NCI-H128 (cell line): Measurements from ENCODE around the gene SPATA3.
"Not testable (repeated sequence)": the region's sequence is repeated elsewhere in the genome, so short reads cannot be mapped to it uniquely, and the experiment has no call there.

Experiments used
- DNase-seq: peaks from one replicate; lab custom pipeline; 2025; ENCODE audit not compliant: unreplicated experiment; lab: John Stamatoyannopoulos, UW

SPATA3 gene

GRCh38 chr2:230968314-230968713 is 27.6 kb upstream of the SPATA3 start:
- DNase-seq: not testable (repeated sequence)

DNA sequence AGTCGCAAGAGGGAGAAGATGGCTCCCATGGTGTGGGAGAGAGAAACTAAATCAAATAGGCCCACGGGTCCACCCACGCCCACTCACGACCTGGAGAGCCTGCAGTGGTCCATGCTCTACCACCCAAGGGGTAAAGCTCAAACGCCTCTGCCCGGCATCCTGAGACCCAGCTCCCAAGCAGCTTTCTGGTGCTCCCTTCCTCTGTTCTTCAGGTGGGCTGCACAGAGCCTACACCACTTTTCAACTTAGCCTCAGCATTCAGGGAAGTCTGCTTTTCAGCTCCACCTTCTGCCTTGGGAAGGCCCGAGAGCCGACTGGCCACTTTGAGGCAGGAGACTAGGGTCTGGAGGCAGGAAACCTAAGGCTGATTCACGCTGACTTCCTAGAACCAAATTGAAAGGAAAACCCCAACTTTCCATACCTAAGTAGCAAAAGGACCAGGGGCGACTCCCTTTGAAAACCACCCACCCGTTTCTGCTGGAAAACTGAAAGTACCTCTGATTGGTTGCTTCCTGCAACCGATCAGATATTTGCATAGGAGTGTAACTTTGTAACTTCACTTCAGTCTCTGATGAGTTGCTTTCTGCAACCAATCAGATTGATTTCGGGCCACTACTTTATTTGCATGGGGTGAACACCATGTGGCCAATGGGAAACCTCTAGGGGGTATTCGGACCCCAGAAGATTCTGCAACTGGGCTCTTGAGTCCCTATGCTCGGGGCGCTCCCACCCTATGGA is 26.8 kb upstream of the SPATA3 start:
- no peak for DNase-seq

DNA sequence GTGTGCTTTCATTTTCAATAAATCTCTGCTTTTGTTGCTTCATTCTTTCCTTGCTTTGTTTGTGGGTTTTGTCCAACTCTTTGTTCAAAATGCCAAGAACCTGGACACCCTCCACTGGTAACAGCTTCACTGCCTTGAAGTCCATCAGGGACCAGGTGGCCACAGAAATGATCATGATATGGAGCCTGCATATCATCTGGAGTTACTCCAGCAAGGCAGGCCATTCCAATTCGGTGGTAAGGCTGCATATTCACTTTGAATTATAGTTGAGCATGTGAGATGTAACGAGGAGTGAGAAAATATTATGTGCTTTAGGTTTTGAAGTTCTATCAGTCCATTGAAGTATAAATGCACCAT is 26.3 kb upstream of the SPATA3 start:
- DNase-seq: no peak

DNA sequence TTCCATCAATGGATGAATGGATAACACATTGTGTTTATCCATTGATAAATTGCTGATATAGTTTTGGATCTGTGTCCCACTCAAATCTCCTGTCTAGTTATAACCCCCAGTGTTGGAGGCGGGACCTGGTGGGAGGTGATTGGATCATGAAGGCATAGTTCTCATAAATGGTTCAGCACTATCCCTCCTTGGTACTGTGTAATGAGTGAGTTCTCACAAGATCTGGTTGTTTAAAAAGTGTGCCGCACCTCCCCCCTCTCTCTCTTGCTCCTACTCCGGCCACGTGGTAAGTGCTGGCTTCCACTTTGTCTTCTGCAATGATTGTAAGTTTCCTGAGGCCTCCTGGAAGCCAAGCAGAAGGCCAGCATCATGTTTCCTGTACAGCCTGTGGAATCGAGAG is 23.9 kb upstream of the SPATA3 start:
- DNase-seq: no peak

DNA sequence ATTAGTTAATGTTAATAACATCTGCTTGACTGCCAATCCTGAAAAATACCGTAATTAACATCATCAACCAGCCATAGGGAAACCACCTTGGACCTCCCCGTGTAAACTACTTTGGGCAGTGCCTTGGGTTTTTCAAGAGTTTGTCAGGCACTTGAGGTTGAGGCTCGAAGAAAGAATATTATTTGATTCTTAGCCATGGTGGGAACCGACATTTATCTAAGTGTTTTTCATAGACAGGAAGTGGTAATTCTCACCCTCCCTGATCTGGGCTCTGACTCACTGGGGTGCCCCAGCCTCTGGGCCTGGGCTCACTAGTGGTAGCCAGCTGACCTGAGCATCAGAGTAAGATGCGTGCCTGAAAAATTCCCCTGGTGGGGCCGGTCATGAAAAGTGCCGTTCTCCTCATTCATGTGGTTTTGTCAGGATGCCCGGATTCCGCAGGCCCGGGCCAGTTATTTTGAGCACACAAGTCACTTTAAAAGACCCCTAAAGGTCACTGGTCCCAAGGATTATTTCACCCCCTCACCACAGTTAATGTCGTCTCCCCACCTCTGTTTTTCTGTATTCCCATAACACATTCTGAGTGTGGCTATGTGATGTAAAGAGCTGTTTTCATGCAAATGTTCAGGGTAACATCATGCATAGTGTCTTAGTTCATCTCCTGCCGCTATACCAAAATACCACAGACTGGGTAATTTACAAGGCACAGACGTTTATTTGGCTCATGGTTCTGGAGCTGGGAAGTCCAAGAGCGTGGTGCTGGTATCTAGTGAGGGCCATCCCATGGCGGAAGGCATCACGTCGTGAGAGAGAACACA is 21.6 kb upstream of the SPATA3 start:
- no peak for DNase-seq

- DNase-seq: no peak
These were observed 20.0 kb upstream of the SPATA3 start for GRCh38 chr2:230975927-230976326.

DNA sequence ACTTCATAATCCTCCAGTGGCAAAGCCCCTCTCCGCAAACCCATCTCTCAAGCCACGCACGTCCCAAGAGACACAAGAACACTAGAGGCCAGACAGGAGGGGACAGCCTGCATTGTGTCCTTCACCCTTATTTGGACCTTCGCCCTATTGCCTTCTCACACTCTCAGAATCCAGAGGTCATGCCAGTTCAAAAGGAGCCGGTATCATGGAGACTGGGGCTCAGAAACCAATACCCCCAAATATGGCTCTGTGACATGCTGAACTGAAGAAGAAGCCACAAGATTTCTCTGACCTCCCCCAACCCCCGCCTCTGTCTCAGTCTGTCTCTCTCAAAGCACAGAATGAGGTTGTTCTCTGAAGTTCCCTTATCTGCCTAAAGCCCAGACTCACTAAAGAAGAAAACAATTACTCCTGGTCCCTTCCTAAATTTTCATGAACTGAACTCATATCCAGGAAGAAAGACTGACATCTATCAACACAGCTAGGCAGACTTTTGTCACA is 19.2 kb upstream of the SPATA3 start:
- no peak for DNase-seq

- no peak for DNase-seq
These were observed 15.5 kb upstream of the SPATA3 start for GRCh38 chr2:230980468-230980867.

GRCh38 chr2:230981704-230982103 is 14.2 kb upstream of the SPATA3 start:
- no peak for DNase-seq

GRCh38 chr2:230982126-230982525 is 13.8 kb upstream of the SPATA3 start:
- no peak for DNase-seq

DNA sequence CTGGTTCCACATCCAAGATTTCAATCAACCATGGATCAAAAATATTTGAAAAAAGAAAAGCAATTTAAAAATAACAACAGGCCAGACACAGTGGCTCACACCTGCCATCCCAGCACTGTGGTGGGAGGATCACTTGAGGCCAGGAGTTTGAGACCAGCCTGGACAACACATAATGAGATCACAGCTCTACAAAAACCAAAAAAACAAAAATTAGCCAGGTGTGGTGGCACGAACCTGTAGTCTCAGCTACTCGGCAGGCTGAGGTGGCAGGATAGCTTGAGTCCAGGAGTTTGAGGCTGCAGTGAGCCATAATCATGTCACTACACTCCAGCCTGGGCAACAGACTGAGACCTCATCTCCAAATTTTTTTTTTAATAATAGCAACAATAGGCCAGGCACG is 13.4 kb upstream of the SPATA3 start:
- no peak for DNase-seq

DNA sequence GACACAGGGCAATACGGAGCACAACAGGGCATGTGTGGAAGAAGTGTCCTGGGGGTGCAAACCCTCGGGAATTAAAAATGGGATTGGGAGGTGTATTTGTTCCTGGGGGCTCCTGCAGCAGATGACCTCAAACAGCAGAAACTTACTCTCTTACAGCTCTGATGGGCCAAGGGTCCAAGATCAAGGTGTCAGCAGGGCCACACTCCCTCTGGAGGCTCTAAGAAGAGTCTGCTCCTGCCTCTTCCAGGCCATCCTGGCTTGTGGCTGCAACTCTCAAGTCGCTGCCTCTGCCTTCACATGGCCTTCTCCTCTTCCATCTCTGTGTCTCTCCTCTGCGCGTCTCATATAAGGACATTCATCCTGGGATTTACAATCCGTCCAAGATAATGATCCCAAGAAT is 12.4 kb upstream of the SPATA3 start:
- DNase-seq: no peak

DNA sequence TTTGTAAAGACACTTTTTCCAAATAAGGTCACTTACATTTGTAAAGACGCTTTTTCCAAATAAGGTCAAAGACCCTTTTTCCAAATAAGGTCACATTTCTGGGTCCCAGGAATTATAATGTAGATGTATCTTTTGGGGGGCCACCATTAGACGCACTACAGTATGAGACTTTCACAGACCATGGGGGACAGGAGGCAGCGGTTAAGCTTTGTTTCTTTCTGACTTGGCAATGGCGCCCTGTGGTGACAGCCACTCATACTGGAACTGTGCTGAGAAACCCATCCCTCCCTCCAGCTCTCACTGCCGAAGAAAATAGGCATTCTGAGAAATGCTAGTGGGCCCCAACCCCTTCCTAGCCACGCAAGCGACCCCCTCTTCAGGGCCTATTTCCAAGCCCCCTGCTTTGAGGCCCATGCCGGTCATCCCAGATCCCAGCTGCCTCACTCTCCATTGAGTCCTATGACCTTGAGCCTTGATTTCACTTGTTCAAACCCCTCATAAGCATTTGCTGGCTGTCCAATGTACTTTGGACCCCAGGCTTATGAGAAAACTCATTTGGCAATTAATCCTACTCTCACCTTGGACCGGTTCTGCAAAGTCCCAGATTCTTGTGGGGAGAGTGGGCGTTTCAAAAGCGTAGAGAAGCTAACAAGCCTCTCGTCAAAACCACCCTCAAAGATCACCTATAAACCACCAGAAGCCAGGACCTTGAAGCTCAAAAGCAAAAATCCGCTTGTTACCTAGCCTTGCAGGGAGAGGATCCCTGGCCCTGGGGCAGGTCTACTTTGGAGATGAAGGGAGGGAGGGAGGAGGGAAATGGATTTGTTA is 11.3 kb upstream of the SPATA3 start:
- DNase-seq: no peak

DNA sequence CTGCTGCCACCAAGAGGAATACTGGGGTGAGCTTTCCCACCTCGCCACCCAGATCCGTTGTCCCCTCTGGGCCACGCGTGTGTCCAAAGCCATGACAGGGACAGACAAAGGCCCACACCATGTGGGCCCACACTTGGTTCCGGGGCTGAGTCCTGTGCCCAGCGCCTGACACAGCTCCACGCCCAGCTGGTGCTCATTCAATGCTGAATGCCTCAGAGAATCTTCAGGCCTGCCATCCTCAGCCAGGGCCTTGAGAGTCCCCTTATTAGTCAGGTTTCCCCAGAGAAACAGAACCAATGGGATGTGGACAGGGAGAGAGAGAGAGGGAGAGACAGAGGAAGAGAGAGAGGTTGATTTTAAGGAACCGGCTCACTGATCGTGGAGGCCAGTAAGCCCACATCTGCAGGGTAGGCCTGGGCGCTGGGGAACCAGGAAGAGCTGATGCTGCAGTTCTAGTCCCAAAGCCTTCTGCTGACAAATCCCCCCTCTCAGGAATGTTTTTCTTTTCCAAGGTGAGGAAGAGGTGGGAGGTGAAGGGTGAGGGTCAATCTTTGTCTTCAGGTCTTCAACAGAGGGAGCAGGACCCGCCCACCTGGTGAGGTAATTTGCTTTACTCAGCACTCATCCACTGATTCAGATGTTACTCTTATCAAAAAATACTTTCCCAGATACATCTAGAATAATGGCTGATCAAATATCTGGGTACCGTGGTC is 10.2 kb upstream of the SPATA3 start:
- DNase-seq: no peak

DNA sequence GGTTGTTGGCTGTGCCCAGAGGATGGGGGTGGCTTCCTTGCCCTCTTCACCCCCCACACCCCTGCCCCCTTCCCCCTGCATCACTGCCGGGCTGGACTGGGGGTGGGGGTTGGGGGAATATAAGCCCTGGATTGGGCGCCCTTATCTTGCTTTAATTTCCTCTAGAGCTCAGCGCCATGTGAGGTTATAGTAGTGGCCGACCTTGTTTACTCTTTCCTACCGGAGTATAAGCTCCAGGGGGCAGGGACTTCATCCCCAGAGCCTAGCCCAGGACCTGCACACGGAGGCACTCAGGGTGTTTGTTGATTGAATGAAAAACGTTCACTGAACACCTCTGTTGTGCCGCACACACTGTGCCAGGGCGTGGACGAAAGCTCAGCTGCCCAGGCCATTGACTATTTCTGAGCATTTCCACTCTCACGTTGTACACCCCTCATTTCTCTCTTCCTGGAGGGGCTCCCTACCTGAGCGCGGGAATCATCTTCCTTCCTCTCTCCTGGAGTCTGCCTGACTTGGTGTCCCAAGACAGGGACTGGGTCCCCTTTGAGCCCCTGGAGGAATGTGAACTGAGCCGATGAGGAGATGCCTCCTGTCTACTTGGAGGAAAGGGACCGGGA is 9.3 kb upstream of the SPATA3 start:
- no peak for DNase-seq

GRCh38 chr2:230987137-230988020 is 8.5 kb upstream of the SPATA3 start:
- DNase-seq: peak; percentile 30

- DNase-seq: no peak
These were observed 6.2 kb upstream of the SPATA3 start for GRCh38 chr2:230989731-230990130.

GRCh38 chr2:230990131-230990898 is 5.6 kb upstream of the SPATA3 start:
- DNase-seq: no peak

- no peak for DNase-seq
These were observed 5.1 kb upstream of the SPATA3 start for GRCh38 chr2:230990899-230991150.
